Measurements from ENCODE around the gene GRXCR2. TPM values are rescaled to one million over a fixed set of nuclear protein-coding genes. Genes with fewer than 3 reads are reported as not detected.
"Not testable (repeated sequence)": the region's sequence is repeated elsewhere in the genome, so short reads cannot be mapped to it uniquely, and the experiment has no call there.

GRXCR2 gene
- total RNA-seq, 1 donor from 2014 or later = not detected

- DNase-seq = no peak
Observed at GRCh38 chr5:145874765-145875164, 2.0 kb upstream of the GRXCR2 start.

GRCh38 chr5:145872486-145872885 is 328 bp downstream of the GRXCR2 start:
- DNase-seq = no peak

- no peak for DNase-seq
Observed at GRCh38 chr5:145869753-145870152, 3.1 kb downstream of the GRXCR2 start.

GRCh38 chr5:145867806-145868205 is 5.0 kb downstream of the GRXCR2 start:
- DNase-seq = no peak

- not testable (repeated sequence) for DNase-seq
Observed at GRCh38 chr5:145864432-145864831, 8.4 kb downstream of the GRXCR2 start.

- DNase-seq = no peak
Observed at GRCh38 chr5:145863003-145863402, 9.8 kb downstream of the GRXCR2 start.

- no peak for DNase-seq
Observed at GRCh38 chr5:145859897-145860296, 12.9 kb downstream of the GRXCR2 start.

GRCh38 chr5:145859453-145859852 is 13.4 kb downstream of the GRXCR2 start:
- DNase-seq = no peak

- DNase-seq = no peak
Observed at GRCh38 chr5:145858959-145859358, 13.9 kb downstream of the GRXCR2 start.

GRCh38 chr5:145856285-145856818 is 16.5 kb downstream of the GRXCR2 start:
- peak; percentile 69 for DNase-seq

- DNase-seq = no peak
Observed at GRCh38 chr5:145855763-145856267, 17.0 kb downstream of the GRXCR2 start.

GRCh38 chr5:145854651-145855258 is 18.1 kb downstream of the GRXCR2 start:
- DNase-seq = peak; percentile 21

- DNase-seq = no peak
Observed at GRCh38 chr5:145853781-145854376, 18.9 kb downstream of the GRXCR2 start.

GRCh38 chr5:145852990-145853389 is 19.8 kb downstream of the GRXCR2 start:
- DNase-seq = no peak

GRCh38 chr5:145848854-145849253 is 24.0 kb downstream of the GRXCR2 start:
- no peak for DNase-seq

- no peak for DNase-seq
Observed at GRCh38 chr5:145847499-145848497, 25.0 kb downstream of the GRXCR2 start.

GRCh38 chr5:145846081-145846480 is 26.7 kb downstream of the GRXCR2 start:
- no peak for DNase-seq

GRCh38 chr5:145841299-145841698 is 31.5 kb downstream of the GRXCR2 start:
- DNase-seq = no peak

GRCh38 chr5:145840458-145841132 is 32.2 kb downstream of the GRXCR2 start:
- no peak for DNase-seq

GRCh38 chr5:145838276-145838675 is 34.5 kb downstream of the GRXCR2 start:
- DNase-seq = no peak

- not testable (repeated sequence) for DNase-seq
Observed at GRCh38 chr5:145836241-145836640, 36.6 kb downstream of the GRXCR2 start.

GRCh38 chr5:145835848-145836239 is 37.0 kb downstream of the GRXCR2 start:
- DNase-seq = no peak

All from tongue (tissue), 2 donors.